PC-3 (cell line): ENCODE measurements around the gene EXOSC10. TPM values are rescaled to one million over a fixed set of nuclear protein-coding genes. Genes with fewer than 3 reads are reported as not detected.

Experiments
- ATAC-seq: fragments of 200-7000 bp; cut with Tn5 transposase; 2 replicates; pipeline ENCODE4 v1.9.1; 2020; ENCODE audit warnings: mild to moderate bottlenecking, moderate library complexity
- BruUV-seq: library from RNA; stranded (reverse); fragments of 400-500 nt; replicated peaks from 2 replicates; lab custom pipeline; 2021; lab: Mats Ljungman, UMichigan
- CTCF ChIA-PET: fragments of 300-600 bp; sonication (Branson Sonifier 250); formaldehyde crosslinking; loops from one replicate; lab custom pipeline; 2022; ENCODE audit warnings: antibody characterized with exemption; lab: Charles Lee
- POLR2A ChIA-PET: fragments of 300-600 bp; sonication (Branson Sonifier 250); formaldehyde crosslinking; loops from one replicate; lab custom pipeline; 2022; ENCODE audit warnings: antibody characterized with exemption; ENCODE audit not compliant: unreplicated experiment; lab: Charles Lee
- DNase-seq: peaks from one replicate; pipeline ENCODE4 v3.0.0-alpha.2; 2015
- H2AFZ ChIP-seq: fragments of 300-600 bp; sonication (generic); 2 replicates; pipeline ENCODE4 v1.6.0; 2016; ENCODE audit warnings: antibody characterized with exemption, low read length
- H3F3A ChIP-seq: fragments of 300-600 bp; sonication (generic); one replicate; pipeline ENCODE4 v1.6.0; 2017; ENCODE audit warnings: antibody characterized with exemption, low read length, control low read depth, mild to moderate bottlenecking; ENCODE audit not compliant: unreplicated experiment
- H3K27ac ChIP-seq: fragments of 300-600 bp; sonication (generic); 2 replicates; pipeline ENCODE4 v1.5.1; 2016; ENCODE audit warnings: mild to moderate bottlenecking, low read length
- H3K27me3 ChIP-seq: fragments of 300-600 bp; sonication (generic); 2 replicates; pipeline ENCODE4 v1.6.1; 2016; ENCODE audit warnings: low read length, mixed read lengths
- H3K36me3 ChIP-seq: fragments of 300-600 bp; sonication (generic); 2 replicates; pipeline ENCODE4 v1.6.1; 2016; ENCODE audit warnings: low read depth, mixed run types, low read length, mixed read lengths
- H3K4me1 ChIP-seq: fragments of 300-600 bp; sonication (generic); 2 replicates; pipeline ENCODE4 v1.5.1; 2016; ENCODE audit warnings: low read length; ENCODE audit not compliant: insufficient read depth
- H3K4me2 ChIP-seq: fragments of 300-600 bp; sonication (generic); 2 replicates; pipeline ENCODE4 v1.6.0; 2016; ENCODE audit warnings: low read length
- H3K4me3 ChIP-seq: fragments of 300-600 bp; sonication (generic); 2 replicates; pipeline ENCODE4 v1.5.1; 2016; ENCODE audit warnings: mild to moderate bottlenecking, low read length, mixed read lengths
- H3K79me2 ChIP-seq: fragments of 300-600 bp; sonication (generic); 2 replicates; pipeline ENCODE4 v1.6.1; 2017; ENCODE audit warnings: low read length, mixed read lengths
- H3K9ac ChIP-seq: fragments of 300-600 bp; sonication (generic); 2 replicates; pipeline ENCODE4 v1.6.0; 2016; ENCODE audit warnings: mild to moderate bottlenecking, low read length
- H3K9me2 ChIP-seq: fragments of 300-600 bp; sonication (generic); replicated peaks from 2 replicates; pipeline ENCODE4 v1.6.1; 2016; ENCODE audit warnings: mixed run types, low read length, mixed read lengths
- H3K9me3 ChIP-seq: fragments of 300-600 bp; sonication (generic); 2 replicates; pipeline ENCODE4 v1.6.1; 2016; ENCODE audit warnings: low read length, mixed read lengths
- H4K20me1 ChIP-seq: fragments of 300-600 bp; sonication (generic); 2 replicates; pipeline ENCODE4 v1.6.1; 2016; ENCODE audit warnings: low read length, mixed read lengths
- EZH2 ChIP-seq: fragments of 300-600 bp; sonication (generic); IDR thresholded peaks from one replicate; pipeline ENCODE4 v1.6.1; 2017; ENCODE audit warnings: antibody characterized with exemption, mild to moderate bottlenecking, low read length; ENCODE audit not compliant: unreplicated experiment
- EZH2phosphoT487 ChIP-seq: fragments of 300-600 bp; sonication (generic); IDR thresholded peaks from 2 replicates; pipeline ENCODE4 v1.6.1; 2018; ENCODE audit warnings: mild to moderate bottlenecking, antibody characterized with exemption, low read length, borderline replicate concordance
- intact Hi-C: fragments of 100-400 bp; cut with micrococcal nuclease; formaldehyde crosslinking; loops from 2 replicates; pipeline ENCODE4 v1.9.0; 2023
- total RNA-seq: library from RNA; depleted of rRNA; stranded (reverse); fragments of >200 nt; gene quantifications from 2 replicates; pipeline ENCODE4 v1.2.3, GENCODE V29; 2014
- TF ChIP-seq, protein P1 (sequence below): fragments of 300-600 bp; sonication (generic); conservative IDR thresholded peaks from 2 replicates; pipeline ENCODE4 v1.5.1; 2017; ENCODE audit warnings: antibody characterized with exemption, low read depth, mild to moderate bottlenecking, low read length

Gene EXOSC10
- total RNA-seq, 1 experiment from 2014 or later = 96.3 TPM

- Histone ChIP-seq H3K9me3 (no peaks in the 10 kb centered on the region), H2AFZ (no peak overlapping the region), H3K4me3 (no peak overlapping the region), H3K9me2 (no peaks in the 10 kb centered on the region), H3K9ac (no peak overlapping the region), H3K79me2 (no peaks in the 10 kb centered on the region), H3K36me3 (peaks cover 50% of the 10 kb centered on the region), H3K27ac (no peak overlapping the region), H4K20me1 (no peaks in the 10 kb centered on the region), H3K4me2 (no peak overlapping the region), H3K27me3 (no peaks in the 10 kb centered on the region), H3K4me1 (no peaks in the 10 kb centered on the region), H3F3A (no peaks in the 10 kb centered on the region)
- intact Hi-C loops = no loop called here
- POLR2A ChIA-PET = interaction anchor here (0.6 kb wide), 1 partner anchor 147 kb away, joined by 4 read pairs; no protein-coding TSS in a partner anchor
- no TSS peak for BruUV-seq
- no peak for ATAC-seq
- CTCF ChIA-PET = interaction anchor here (0.6 kb wide), 1 partner anchor 524 kb away, joined by 3 read pairs; no protein-coding TSS in a partner anchor
- TF ChIP-seq EZH2phosphoT487 (no peak), EZH2 (no peak)
- no peak for DNase-seq
These were observed 26.3 kb upstream of the EXOSC10 start for GRCh38 chr1:11125931-11126330.

DNA sequence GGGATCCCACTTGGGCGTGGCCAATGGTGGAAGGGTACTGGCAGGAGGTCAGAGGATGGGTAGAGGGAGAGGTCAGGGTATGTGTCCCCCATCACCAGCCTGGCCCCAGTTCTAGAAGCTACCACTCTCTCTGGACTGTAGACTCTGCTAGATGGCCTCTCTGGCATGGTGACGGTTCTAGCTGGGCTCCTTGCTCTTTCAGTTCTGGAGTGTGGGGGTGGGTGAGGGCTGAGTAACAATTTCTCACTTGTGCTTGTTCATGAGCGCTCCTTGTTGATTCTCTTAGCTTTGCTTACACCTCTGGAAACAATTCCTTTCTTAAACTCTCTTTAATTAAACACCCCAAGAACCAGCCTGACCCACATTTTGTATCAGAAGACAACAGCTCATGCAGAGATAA is 25.3 kb upstream of the EXOSC10 start:
- Histone ChIP-seq H3K4me1 (no peaks in the 10 kb centered on the region), H3F3A (no peaks in the 10 kb centered on the region), H3K9me2 (no peaks in the 10 kb centered on the region), H2AFZ (no peak overlapping the region), H3K27me3 (no peaks in the 10 kb centered on the region), H3K9ac (no peak overlapping the region), H3K4me2 (no peak overlapping the region), H3K79me2 (no peaks in the 10 kb centered on the region), H4K20me1 (no peaks in the 10 kb centered on the region), H3K4me3 (no peak overlapping the region), H3K9me3 (no peaks in the 10 kb centered on the region), H3K36me3 (peaks cover 40% of the 10 kb centered on the region), H3K27ac (no peak overlapping the region)
- ATAC-seq (no peak), DNase-seq (no peak)
- intact Hi-C loops = no loop called here
- no TSS peak for BruUV-seq
- ChIA-PET POLR2A (no interaction called here), CTCF (no interaction called here)
- no peak for TF ChIP-seq EZH2
- TF ChIP-seq, protein P1, sequence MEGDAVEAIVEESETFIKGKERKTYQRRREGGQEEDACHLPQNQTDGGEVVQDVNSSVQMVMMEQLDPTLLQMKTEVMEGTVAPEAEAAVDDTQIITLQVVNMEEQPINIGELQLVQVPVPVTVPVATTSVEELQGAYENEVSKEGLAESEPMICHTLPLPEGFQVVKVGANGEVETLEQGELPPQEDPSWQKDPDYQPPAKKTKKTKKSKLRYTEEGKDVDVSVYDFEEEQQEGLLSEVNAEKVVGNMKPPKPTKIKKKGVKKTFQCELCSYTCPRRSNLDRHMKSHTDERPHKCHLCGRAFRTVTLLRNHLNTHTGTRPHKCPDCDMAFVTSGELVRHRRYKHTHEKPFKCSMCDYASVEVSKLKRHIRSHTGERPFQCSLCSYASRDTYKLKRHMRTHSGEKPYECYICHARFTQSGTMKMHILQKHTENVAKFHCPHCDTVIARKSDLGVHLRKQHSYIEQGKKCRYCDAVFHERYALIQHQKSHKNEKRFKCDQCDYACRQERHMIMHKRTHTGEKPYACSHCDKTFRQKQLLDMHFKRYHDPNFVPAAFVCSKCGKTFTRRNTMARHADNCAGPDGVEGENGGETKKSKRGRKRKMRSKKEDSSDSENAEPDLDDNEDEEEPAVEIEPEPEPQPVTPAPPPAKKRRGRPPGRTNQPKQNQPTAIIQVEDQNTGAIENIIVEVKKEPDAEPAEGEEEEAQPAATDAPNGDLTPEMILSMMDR = no peak

GRCh38 chr1:11116318-11116717 is 16.6 kb upstream of the EXOSC10 start:
- peaks cover 26% of the 10 kb centered on the region for H3K36me3 ChIP-seq
- no peak for ATAC-seq
- BruUV-seq = no TSS peak
- DNase-seq = no peak
- TF ChIP-seq EZH2 (no peak), EZH2phosphoT487 (no peak)
- TF ChIP-seq, protein P1 = no peak
- H3K4me1 ChIP-seq = no peaks in the 10 kb centered on the region
- intact Hi-C loops = loop anchor here (10.0 kb wide), 1 partner anchor 78 kb away; no protein-coding TSS in a partner anchor
- no peaks in the 10 kb centered on the region for H3F3A ChIP-seq
- no peaks in the 10 kb centered on the region for H3K9me2 ChIP-seq
- no peak overlapping the region for H3K4me2 ChIP-seq
- H3K4me3 ChIP-seq = no peak overlapping the region
- POLR2A ChIA-PET = no interaction called here
- no peaks in the 10 kb centered on the region for H4K20me1 ChIP-seq
- H2AFZ ChIP-seq = no peak overlapping the region
- H3K27me3 ChIP-seq = no peaks in the 10 kb centered on the region
- CTCF ChIA-PET = no interaction called here
- no peak overlapping the region for H3K9ac ChIP-seq
- no peak overlapping the region for H3K27ac ChIP-seq
- no peaks in the 10 kb centered on the region for H3K9me3 ChIP-seq
- no peaks in the 10 kb centered on the region for H3K79me2 ChIP-seq
